ENCODE results near the gene MEGF10. TPM values are rescaled to one million over a fixed set of nuclear protein-coding genes. Genes with fewer than 3 reads are reported as not detected.

The MEGF10 gene
- total and polyA plus RNA-seq, 2 of the 8 experiments (the other 6 are each of a cell fraction or from before 2014, with no cell fraction given), result 38.2 to 53.1 TPM

DNA sequence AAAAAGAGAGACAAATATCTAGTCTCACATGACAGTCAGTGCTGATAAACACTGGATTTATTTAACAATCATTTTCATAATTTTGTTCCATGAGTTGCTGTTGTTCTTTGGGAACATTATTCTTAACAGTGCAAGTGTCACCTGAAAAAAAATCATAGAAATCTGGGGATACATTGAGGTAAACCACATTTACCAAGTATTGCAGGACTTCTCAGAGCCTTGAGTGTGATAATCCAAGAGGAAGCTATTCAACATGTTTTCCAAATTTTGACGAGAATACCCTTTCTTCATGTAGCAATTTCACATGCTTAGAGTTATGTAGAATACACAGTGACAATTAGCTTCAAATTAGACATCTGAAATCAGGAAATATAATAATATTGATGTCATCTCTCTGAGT, 108.5 kb downstream of the MEGF10 start:
- H4K8ac ChIP-seq (ENCODE audit: extremely low read depth, insufficient read depth, low read length), result no peak overlapping the region
- no peak overlapping the region for H2BK12ac ChIP-seq (ENCODE audit: low read depth, low read length)
- no peak overlapping the region for H3K18ac ChIP-seq (ENCODE audit: extremely low read depth, low read length)
- no peak overlapping the region for H3K4me3 ChIP-seq (ENCODE audit: extremely low read depth in 1 of 4, insufficient read depth in 2 of 4, low read depth in 3 of 4, low read length in 4 of 4)
- no peaks in the 10 kb centered on the region for H3K23me2 ChIP-seq (ENCODE audit: low read depth, low read length)
- H4K20me1 ChIP-seq (replicated peaks in 1 of 2; ENCODE audit: control insufficient read depth in 1 of 2, insufficient read depth in 2 of 2, low read length in 2 of 2), result no peaks in the 10 kb centered on the region
- H3K23ac ChIP-seq (ENCODE audit: insufficient read length), result no peak overlapping the region
- H3K4me1 ChIP-seq (replicated peaks in 1 of 4; ENCODE audit: control insufficient read depth in 3 of 4, insufficient read depth in 4 of 4, low read length in 3 of 4), result no peaks in the 10 kb centered on the region; a peak in 2 of 7 replicates
- no peak overlapping the region for H2BK5ac ChIP-seq (ENCODE audit: low read depth, low read length)
- FAIRE-seq, result no peak
- WGBS, 2 experiments (ENCODE audit: extremely low coverage in 1 of 2, insufficient coverage in 1 of 2, insufficient read length in 1 of 2, insufficient replicate concordance in 2 of 2, low coverage in 1 of 2, low lambda C conversion rate in 2 of 2, missing lambda C conversion rate in 1 of 2), result 100% methylated on average over 1 of the region's 1 CpG; no CpG with 5 or more reads in 1 of the 2 experiments
- H4K5ac ChIP-seq (ENCODE audit: insufficient read length, low read depth, low read length), result no peak overlapping the region
- H3K9ac ChIP-seq (replicated peaks in 1 of 4; ENCODE audit: extremely low read depth in 1 of 4, low read depth in 3 of 4, low read length in 3 of 4), result no peak overlapping the region
- no peak overlapping the region for H2BK20ac ChIP-seq (ENCODE audit: low read length)
- no peak overlapping the region for H2BK120ac ChIP-seq (replicated peaks; ENCODE audit: low read depth, low read length)
- H2BK15ac ChIP-seq (ENCODE audit: low read length), result no peak overlapping the region
- no peaks in the 10 kb centered on the region for H3K9me3 ChIP-seq (ENCODE audit: insufficient read depth in 2 of 2, low read depth in 1 of 2, low read length in 1 of 2)
- no peaks in the 10 kb centered on the region for H3K79me1 ChIP-seq (ENCODE audit: low read depth, low read length)
- H3K4ac ChIP-seq (replicated peaks; ENCODE audit: insufficient read length, low read depth, low read length), result no peak overlapping the region
- H4K91ac ChIP-seq (replicated peaks; ENCODE audit: insufficient read length, low read length), result no peak overlapping the region
- H3K27ac ChIP-seq (ENCODE audit: low read depth, low read length), result no peak overlapping the region
- no peak overlapping the region for H2AFZ ChIP-seq (ENCODE audit: low read length)
- POLR2A ChIA-PET (ENCODE audit: partially characterized antibody), result interaction anchor here (1.1 kb wide), 1 partner anchor 9 kb away, joined by 3 read pairs; no protein-coding TSS in a partner anchor
- no peak overlapping the region for H3K56ac ChIP-seq (replicated peaks; ENCODE audit: insufficient read length, low read depth, low read length)
- no peaks in the 10 kb centered on the region for H3K79me2 ChIP-seq (ENCODE audit: control insufficient read depth in 1 of 2, insufficient read depth in 2 of 2, low read length in 2 of 2)
- H3K4me2 ChIP-seq (ENCODE audit: insufficient read depth in 1 of 2, low read depth in 2 of 2, low read length in 2 of 2), result no peak overlapping the region
- H3K27me3 ChIP-seq (replicated peaks in 1 of 4; ENCODE audit: control insufficient read depth in 3 of 4, extremely low read depth in 1 of 4, insufficient read depth in 3 of 4, low read length in 3 of 4), result no peaks in the 10 kb centered on the region
- no peak for DNase-seq (ENCODE audit: low read depth in 1 of 2, low spot score in 2 of 2)
- H3K36me3 ChIP-seq (ENCODE audit: control insufficient read depth in 2 of 4, insufficient read depth in 4 of 4, low read length in 3 of 4), result peaks cover 0 to 13% (median 4%) of the 10 kb centered on the region in 4 experiments; a peak in 2 of 8 replicates
- no peak overlapping the region for H2AK5ac ChIP-seq (ENCODE audit: low read depth, low read length)
- no peak overlapping the region for H3K14ac ChIP-seq (ENCODE audit: insufficient read length)
- CTCF ChIA-PET (ENCODE audit: partially characterized antibody), result interaction anchor here (0.7 to 1.9 kb wide), 6 partner anchors 9 to 107 kb away, joined by 3 to 8 read pairs (median 4); no protein-coding TSS in a partner anchor
- TF ChIP-seq TAF1 (IDR thresholded peaks at IDR 0.05; ENCODE audit: low read depth, low read length), result no peak
- TF ChIP-seq TAF7 (optimal IDR thresholded peaks at IDR 0.05; ENCODE audit: borderline replicate concordance, low read depth, low read length), result no peak
- no peak for TF ChIP-seq CEBPB (IDR thresholded peaks at IDR 0.05; ENCODE audit: low read depth, low read length)
- no peak for TF ChIP-seq SIRT6 (IDR thresholded peaks at IDR 0.05; ENCODE audit: low read length)
- TF ChIP-seq, protein P1, sequence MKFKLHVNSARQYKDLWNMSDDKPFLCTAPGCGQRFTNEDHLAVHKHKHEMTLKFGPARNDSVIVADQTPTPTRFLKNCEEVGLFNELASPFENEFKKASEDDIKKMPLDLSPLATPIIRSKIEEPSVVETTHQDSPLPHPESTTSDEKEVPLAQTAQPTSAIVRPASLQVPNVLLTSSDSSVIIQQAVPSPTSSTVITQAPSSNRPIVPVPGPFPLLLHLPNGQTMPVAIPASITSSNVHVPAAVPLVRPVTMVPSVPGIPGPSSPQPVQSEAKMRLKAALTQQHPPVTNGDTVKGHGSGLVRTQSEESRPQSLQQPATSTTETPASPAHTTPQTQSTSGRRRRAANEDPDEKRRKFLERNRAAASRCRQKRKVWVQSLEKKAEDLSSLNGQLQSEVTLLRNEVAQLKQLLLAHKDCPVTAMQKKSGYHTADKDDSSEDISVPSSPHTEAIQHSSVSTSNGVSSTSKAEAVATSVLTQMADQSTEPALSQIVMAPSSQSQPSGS (IDR thresholded peaks at IDR 0.05; ENCODE audit: low read length), result no peak
- no peak for TF ChIP-seq BCL11A (IDR thresholded peaks at IDR 0.05; ENCODE audit: low read depth in 2 of 2, low read length in 2 of 2)
- no peak for TF ChIP-seq FOSL1 (IDR thresholded peaks at IDR 0.05; ENCODE audit: insufficient read depth, low read depth, low read length)
- no peak for TF ChIP-seq EZH2 (IDR thresholded peaks at IDR 0.05; ENCODE audit: low read depth, low read length, severe bottlenecking)
- TF ChIP-seq, protein P2, sequence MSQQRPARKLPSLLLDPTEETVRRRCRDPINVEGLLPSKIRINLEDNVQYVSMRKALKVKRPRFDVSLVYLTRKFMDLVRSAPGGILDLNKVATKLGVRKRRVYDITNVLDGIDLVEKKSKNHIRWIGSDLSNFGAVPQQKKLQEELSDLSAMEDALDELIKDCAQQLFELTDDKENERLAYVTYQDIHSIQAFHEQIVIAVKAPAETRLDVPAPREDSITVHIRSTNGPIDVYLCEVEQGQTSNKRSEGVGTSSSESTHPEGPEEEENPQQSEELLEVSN (IDR thresholded peaks at IDR 0.05), result no peak
- TF ChIP-seq RNF2 (IDR thresholded peaks at IDR 0.05; ENCODE audit: borderline replicate concordance, low read depth, low read length, missing control alignments, poor library complexity, severe bottlenecking), result no peak
- TF ChIP-seq BRCA1 (IDR thresholded peaks at IDR 0.05; ENCODE audit: low read depth, low read length), result no peak

Data from H1 (cell line).